Loucy (cell line): Measurements from ENCODE around the gene NXNL2.

Experiments
- EZH2phosphoT487 ChIP-seq: fragments of 200-600 bp; IDR thresholded peaks from 2 replicates; pipeline ENCODE4 v1.6.1; 2018; ENCODE audit warnings: antibody characterized with exemption, mild to moderate bottlenecking, moderate library complexity, borderline replicate concordance
- TF ChIP-seq, protein P1 (sequence below): fragments of 200-600 bp; sonication (generic); conservative IDR thresholded peaks from 2 replicates; pipeline ENCODE4 v1.5.1; 2014; ENCODE audit warnings: mild to moderate bottlenecking, antibody characterized with exemption, low read length

DNA sequence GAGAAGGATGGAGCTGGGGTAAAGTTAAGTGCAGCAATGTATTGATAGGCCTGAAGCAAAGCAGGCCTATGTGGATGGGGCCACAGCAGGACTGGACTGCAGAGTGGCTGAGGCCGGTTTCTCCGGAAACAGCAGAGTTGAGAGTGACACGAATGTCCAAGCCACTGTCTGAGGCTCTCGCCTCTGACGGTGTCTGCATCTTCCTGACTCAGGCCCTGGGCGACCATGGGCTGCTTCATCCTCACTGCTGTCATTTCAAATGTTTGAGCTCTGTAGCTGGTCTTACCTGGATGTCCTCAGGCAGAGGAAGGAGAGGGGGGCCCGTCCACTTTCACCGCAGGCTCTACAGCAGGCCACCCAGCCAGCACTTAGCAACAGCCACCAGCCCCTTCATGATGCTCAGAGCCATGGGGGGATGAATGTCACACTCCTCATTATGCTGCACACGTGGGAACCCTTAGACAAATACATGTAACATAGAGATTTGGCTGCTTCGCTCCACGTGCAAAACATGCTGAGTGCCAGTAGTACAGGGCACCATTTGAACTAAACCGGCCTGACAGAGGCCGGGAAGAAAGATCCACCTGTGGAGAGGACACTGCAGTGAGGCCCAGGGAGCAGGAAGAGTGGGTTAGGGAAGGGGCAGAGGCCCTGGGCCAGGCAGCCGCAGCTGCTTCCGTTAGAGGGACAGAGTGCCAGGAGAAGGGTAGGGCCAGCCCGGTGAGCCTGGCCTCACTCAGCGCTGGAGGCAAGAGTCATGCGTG, 31.7 kb upstream of the NXNL2 start:
- TF ChIP-seq, protein P1, sequence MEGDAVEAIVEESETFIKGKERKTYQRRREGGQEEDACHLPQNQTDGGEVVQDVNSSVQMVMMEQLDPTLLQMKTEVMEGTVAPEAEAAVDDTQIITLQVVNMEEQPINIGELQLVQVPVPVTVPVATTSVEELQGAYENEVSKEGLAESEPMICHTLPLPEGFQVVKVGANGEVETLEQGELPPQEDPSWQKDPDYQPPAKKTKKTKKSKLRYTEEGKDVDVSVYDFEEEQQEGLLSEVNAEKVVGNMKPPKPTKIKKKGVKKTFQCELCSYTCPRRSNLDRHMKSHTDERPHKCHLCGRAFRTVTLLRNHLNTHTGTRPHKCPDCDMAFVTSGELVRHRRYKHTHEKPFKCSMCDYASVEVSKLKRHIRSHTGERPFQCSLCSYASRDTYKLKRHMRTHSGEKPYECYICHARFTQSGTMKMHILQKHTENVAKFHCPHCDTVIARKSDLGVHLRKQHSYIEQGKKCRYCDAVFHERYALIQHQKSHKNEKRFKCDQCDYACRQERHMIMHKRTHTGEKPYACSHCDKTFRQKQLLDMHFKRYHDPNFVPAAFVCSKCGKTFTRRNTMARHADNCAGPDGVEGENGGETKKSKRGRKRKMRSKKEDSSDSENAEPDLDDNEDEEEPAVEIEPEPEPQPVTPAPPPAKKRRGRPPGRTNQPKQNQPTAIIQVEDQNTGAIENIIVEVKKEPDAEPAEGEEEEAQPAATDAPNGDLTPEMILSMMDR = no peak
- no peak for TF ChIP-seq EZH2phosphoT487
